Neural progenitor cell (in vitro differentiated cells): ENCODE data around the gene MACROD2.

Experiments used
- EZH2phosphoT487 ChIP-seq: fragments of 200-600 bp; sonication (generic); IDR thresholded peaks from 2 replicates; pipeline ENCODE4 v1.6.1; 2017; ENCODE audit warnings: antibody characterized with exemption
- TF ChIP-seq, protein P1 (sequence below): fragments of 200-600 bp; sonication (generic); IDR thresholded peaks from 2 replicates; pipeline ENCODE4 v1.5.1; 2017; ENCODE audit warnings: antibody characterized with exemption, mild to moderate bottlenecking

GRCh38 chr20:15032352-15032622, 1037.0 kb downstream of the MACROD2 start:
- TF ChIP-seq, protein P1, sequence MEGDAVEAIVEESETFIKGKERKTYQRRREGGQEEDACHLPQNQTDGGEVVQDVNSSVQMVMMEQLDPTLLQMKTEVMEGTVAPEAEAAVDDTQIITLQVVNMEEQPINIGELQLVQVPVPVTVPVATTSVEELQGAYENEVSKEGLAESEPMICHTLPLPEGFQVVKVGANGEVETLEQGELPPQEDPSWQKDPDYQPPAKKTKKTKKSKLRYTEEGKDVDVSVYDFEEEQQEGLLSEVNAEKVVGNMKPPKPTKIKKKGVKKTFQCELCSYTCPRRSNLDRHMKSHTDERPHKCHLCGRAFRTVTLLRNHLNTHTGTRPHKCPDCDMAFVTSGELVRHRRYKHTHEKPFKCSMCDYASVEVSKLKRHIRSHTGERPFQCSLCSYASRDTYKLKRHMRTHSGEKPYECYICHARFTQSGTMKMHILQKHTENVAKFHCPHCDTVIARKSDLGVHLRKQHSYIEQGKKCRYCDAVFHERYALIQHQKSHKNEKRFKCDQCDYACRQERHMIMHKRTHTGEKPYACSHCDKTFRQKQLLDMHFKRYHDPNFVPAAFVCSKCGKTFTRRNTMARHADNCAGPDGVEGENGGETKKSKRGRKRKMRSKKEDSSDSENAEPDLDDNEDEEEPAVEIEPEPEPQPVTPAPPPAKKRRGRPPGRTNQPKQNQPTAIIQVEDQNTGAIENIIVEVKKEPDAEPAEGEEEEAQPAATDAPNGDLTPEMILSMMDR, result no peak
- no peak for TF ChIP-seq EZH2phosphoT487
